HAP-1 (cell line): ENCODE results near the gene EYS.
A peak's percentile ranks its signal among the peaks of the same experiment; 100 is the strongest.

Experiments
- DNase-seq, 2 experiments: peaks; one replicate each; pipeline ENCODE4 v3.0.0-alpha.2; 2016 to 2020; ENCODE audit warnings: low spot score in 2 of 2
- H3K27me3 ChIP-seq: fragments of 250-450 bp; sonication (Bioruptor Pico); 2 replicates; pipeline ENCODE4 v1.5.1; 2020; ENCODE audit warnings: low read depth, mild to moderate bottlenecking, moderate library complexity
- H3K36me3 ChIP-seq: fragments of 250-450 bp; sonication (Bioruptor Pico); replicated peaks from 2 replicates; pipeline ENCODE4 v1.5.1; 2020; ENCODE audit warnings: mild to moderate bottlenecking
- H3K4me1 ChIP-seq: fragments of 250-450 bp; sonication (Bioruptor Pico); 2 replicates; pipeline ENCODE4 v1.5.1; 2020; ENCODE audit warnings: mild to moderate bottlenecking
- H3K4me3 ChIP-seq: fragments of 250-450 bp; sonication (Bioruptor Pico); 2 replicates; pipeline ENCODE4 v1.5.1; 2020; ENCODE audit warnings: mild to moderate bottlenecking, moderate library complexity
- H3K9me3 ChIP-seq: fragments of 250-450 bp; sonication (Bioruptor Pico); 2 replicates; pipeline ENCODE4 v1.5.1; 2020; ENCODE audit warnings: mild to moderate bottlenecking, moderate library complexity
- in situ Hi-C: fragments of 300-500 bp; cut with MboI; formaldehyde crosslinking; loops from 3 replicates; pipeline ENCODE4 v1.14.3; 2020; ENCODE audit warnings: low sequenced_read_pairs, inconsistent platforms, mixed read lengths

The EYS gene

DNA sequence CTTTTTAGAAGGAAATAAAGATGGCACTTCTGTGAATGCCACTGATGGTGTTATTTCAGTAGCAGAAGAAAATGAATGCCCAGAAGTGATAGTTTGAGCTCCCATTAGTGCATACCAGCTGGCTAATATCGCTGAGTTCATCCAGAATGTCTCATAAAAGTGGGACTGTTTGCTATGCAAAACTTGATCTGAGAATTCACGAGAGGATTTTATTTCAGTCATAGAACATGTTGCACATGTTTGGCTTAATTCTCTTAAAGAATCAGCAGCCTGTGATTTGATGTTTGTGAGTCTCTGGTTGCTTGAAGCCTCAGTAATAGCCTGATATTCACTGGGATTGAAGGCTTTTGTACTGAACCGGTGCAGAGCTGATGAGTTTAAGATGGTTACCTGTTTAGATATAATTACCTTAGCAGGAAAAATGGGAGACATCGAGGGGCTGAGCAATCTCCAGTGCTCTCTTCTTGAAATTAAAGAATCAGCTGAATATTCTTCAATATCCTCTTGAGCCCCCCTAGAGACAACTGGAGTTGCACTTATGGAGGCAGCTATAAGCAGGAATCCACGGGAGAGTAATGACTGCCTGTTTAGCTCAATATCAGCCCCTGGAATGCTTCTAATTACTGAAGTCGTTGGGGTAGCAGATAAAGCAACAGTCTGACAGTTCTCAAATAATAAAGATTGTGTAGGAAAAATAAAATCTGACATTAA lies 1115.9 kb downstream of the EYS start:
- in situ Hi-C loops = no loop called here

DNA sequence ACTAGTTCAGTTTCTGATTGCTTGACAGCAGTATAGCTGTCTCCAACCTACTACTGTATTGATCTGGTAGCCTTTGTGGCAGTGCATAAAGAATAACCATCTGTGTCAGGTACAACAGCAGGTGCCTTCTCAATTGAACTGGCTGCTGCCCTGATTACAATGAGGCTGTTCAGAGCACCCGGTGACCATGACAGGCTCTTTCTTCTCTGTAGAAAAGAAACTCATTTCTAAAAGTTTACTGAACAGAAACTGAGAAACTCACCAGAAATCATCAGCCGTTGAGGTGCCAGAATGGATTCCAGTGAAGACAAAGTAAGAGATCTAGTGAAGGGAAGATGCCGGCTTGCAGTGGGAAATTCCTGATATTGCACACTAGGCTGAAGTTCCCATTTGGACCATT lies 1117.1 kb downstream of the EYS start:
- no peak overlapping the region for H3K4me3 ChIP-seq
- in situ Hi-C loops = no loop called here
- H3K27me3 ChIP-seq = no peaks in the 10 kb centered on the region; the same call in 1 of the 2 replicates
- no peaks in the 10 kb centered on the region for H3K9me3 ChIP-seq
- DNase-seq = no peak
- H3K36me3 ChIP-seq = no peaks in the 10 kb centered on the region
- H3K4me1 ChIP-seq = no peaks in the 10 kb centered on the region

More for the DNA sequence above, 1115.9 kb downstream of the EYS start:
- DNase-seq = no peak
- H3K4me3 ChIP-seq = no peak overlapping the region
- no peaks in the 10 kb centered on the region; the same call in 1 of the 2 replicates for H3K27me3 ChIP-seq
- H3K36me3 ChIP-seq = no peaks in the 10 kb centered on the region
- H3K4me1 ChIP-seq = no peaks in the 10 kb centered on the region
- H3K9me3 ChIP-seq = no peaks in the 10 kb centered on the region

DNA sequence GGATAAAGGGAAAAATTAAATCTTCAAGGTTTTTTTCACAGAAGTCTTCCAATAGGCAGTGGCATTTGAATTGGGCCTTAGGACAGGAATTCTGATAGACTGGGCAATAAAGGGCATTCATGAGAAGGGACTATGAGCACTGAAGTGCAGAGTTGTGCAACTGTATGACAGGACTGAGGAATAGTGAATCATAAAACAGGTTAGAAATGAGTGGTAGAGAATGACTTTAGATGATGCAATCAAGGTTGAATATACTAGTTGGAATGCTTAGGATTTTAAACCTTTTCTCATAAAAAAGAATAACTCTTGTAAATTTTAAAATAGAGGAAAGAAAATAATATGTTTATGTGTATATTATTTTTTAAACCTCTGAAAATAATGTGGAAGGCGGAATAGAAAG lies 1126.7 kb downstream of the EYS start:
- H3K9me3 ChIP-seq = no peaks in the 10 kb centered on the region
- in situ Hi-C loops = no loop called here
- no peak overlapping the region for H3K4me3 ChIP-seq
- no peaks in the 10 kb centered on the region for H3K27me3 ChIP-seq
- no peaks in the 10 kb centered on the region for H3K4me1 ChIP-seq
- DNase-seq = no peak
- no peaks in the 10 kb centered on the region for H3K36me3 ChIP-seq

GRCh38 chr6:64553249-64553786 lies 1153.7 kb downstream of the EYS start:
- H3K4me1 ChIP-seq = no peaks in the 10 kb centered on the region
- H3K9me3 ChIP-seq = no peaks in the 10 kb centered on the region
- DNase-seq = no peak
- no peak overlapping the region for H3K4me3 ChIP-seq
- H3K36me3 ChIP-seq = no peaks in the 10 kb centered on the region
- in situ Hi-C loops = no loop called here
- no peaks in the 10 kb centered on the region; the same call in 1 of the 2 replicates for H3K27me3 ChIP-seq

- no peak for DNase-seq
- Histone ChIP-seq H3K4me1 (no peaks in the 10 kb centered on the region), H3K36me3 (no peaks in the 10 kb centered on the region), H3K9me3 (no peaks in the 10 kb centered on the region), H3K4me3 (no peak overlapping the region), H3K27me3 (no peaks in the 10 kb centered on the region)
- in situ Hi-C loops = no loop called here
Observed at GRCh38 chr6:64547594-64548268, 1159.3 kb downstream of the EYS start.

DNA sequence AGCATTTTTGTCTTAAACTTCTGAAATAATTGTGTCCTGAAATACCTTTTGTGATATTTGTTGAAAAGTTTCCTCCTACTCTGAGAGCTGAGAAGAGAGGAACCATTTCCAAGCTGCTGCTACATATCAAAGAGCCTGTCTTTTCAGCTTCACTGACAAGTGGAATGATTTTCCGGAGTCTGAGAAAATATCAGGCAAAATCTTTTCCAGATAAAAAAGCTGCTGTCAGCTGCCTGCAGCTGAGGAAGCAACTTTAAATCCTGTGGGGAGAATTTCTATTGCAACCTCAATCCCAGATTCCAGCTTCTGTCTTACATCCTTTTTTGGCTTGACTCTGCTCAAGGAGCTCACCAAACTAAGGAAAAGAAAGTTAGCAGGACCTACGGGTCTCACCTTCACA lies 1167.1 kb downstream of the EYS start:
- no peak for DNase-seq
- Histone ChIP-seq H3K9me3 (no peaks in the 10 kb centered on the region), H3K4me3 (no peak overlapping the region), H3K4me1 (no peaks in the 10 kb centered on the region; the same call in 1 of the 2 replicates), H3K36me3 (no peaks in the 10 kb centered on the region), H3K27me3 (no peaks in the 10 kb centered on the region)
- in situ Hi-C loops = no loop called here

DNA sequence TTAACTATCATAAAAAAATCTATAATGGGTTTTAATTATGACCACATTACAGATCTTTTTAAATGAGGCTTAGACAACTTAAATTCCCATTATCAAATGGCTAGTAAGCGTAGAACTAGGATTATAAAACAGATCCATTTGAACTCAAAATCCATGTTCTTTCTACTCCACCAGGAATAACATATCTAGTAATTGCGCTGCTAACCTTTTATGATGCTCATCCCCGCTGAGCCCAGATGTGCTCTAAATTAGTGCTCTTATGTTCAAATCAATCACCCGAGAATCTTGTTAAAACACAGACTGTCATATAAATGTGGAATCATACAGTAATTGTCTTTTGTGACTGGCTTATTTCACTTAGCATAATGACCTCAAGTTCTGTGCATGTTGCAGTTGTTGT lies 1168.3 kb downstream of the EYS start:
- H3K4me1 ChIP-seq = no peaks in the 10 kb centered on the region; the same call in 1 of the 2 replicates
- no peaks in the 10 kb centered on the region for H3K36me3 ChIP-seq
- in situ Hi-C loops = no loop called here
- H3K27me3 ChIP-seq = no peaks in the 10 kb centered on the region
- no peak overlapping the region for H3K4me3 ChIP-seq
- DNase-seq = no peak
- H3K9me3 ChIP-seq = no peaks in the 10 kb centered on the region

DNA sequence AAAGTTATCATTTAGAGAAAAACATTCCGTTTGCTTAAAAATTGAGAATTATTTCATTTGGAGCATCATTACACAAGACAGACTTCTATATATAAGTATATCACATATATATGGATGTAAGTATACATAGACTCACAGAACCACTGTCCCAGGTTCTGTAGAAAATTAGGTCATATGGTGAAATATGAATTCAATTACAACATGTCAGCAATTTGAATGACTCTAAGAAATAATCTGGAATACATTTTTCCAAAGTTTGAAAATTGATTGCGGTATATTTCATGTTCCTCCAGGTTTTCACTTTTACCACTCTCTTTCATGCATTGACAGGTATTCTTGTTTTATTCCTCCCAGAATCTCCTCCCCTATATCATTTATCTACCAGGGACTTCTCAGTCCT lies 1179.1 kb downstream of the EYS start:
- no peak for DNase-seq
- Histone ChIP-seq H3K4me3 (no peak overlapping the region), H3K27me3 (no peaks in the 10 kb centered on the region), H3K4me1 (no peaks in the 10 kb centered on the region), H3K9me3 (no peaks in the 10 kb centered on the region), H3K36me3 (no peaks in the 10 kb centered on the region)
- in situ Hi-C loops = no loop called here

GRCh38 chr6:64522859-64523258 lies 1184.2 kb downstream of the EYS start:
- peak in 1 of 2 experiments; percentile 21 for DNase-seq
- no peaks in the 10 kb centered on the region for H3K27me3 ChIP-seq
- H3K4me3 ChIP-seq = no peak overlapping the region
- no peaks in the 10 kb centered on the region for H3K4me1 ChIP-seq
- in situ Hi-C loops = no loop called here
- no peaks in the 10 kb centered on the region for H3K36me3 ChIP-seq
- no peaks in the 10 kb centered on the region for H3K9me3 ChIP-seq

GRCh38 chr6:64520050-64520449 lies 1187.0 kb downstream of the EYS start:
- DNase-seq = no peak
- H3K36me3 ChIP-seq = no peaks in the 10 kb centered on the region
- in situ Hi-C loops = no loop called here

GRCh38 chr6:64516393-64516792 lies 1190.6 kb downstream of the EYS start:
- no peak overlapping the region for H3K4me3 ChIP-seq
- no peak for DNase-seq
- H3K27me3 ChIP-seq = no peaks in the 10 kb centered on the region
- no peaks in the 10 kb centered on the region for H3K4me1 ChIP-seq
- in situ Hi-C loops = no loop called here
- no peaks in the 10 kb centered on the region for H3K36me3 ChIP-seq
- no peaks in the 10 kb centered on the region for H3K9me3 ChIP-seq

More at GRCh38 chr6:64520050-64520449, 1187.0 kb downstream of the EYS start:
- Histone ChIP-seq H3K4me3 (no peak overlapping the region), H3K4me1 (no peaks in the 10 kb centered on the region), H3K27me3 (no peaks in the 10 kb centered on the region), H3K9me3 (no peaks in the 10 kb centered on the region)

DNA sequence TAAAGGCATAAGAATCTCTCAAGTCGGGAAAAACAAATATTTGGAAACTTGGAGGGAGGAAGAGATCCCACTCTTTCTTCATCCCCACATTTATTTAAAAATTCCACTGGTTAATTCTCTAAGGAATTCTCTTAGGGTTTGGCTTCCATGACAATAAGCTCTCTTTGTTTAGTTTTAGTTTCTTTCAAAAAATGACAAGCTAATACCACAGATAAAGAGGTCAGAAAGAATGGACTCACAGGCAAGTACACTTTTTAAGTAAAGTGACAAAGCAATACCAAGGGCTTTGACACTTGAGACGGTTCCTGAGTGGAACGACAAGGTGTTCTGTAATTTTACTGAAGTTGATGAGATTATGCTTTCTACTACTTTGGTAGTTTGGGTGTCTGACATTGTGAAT lies 1199.4 kb downstream of the EYS start:
- H3K9me3 ChIP-seq = no peaks in the 10 kb centered on the region
- H3K4me3 ChIP-seq = no peak overlapping the region
- no peaks in the 10 kb centered on the region for H3K27me3 ChIP-seq
- in situ Hi-C loops = no loop called here
- H3K36me3 ChIP-seq = no peaks in the 10 kb centered on the region
- peak; percentile 48 to 97 for DNase-seq
- H3K4me1 ChIP-seq = peaks cover 28% of the 10 kb centered on the region

- DNase-seq = peak; percentile 42 to 84
- in situ Hi-C loops = no loop called here
- Histone ChIP-seq H3K4me3 (no peak overlapping the region), H3K9me3 (no peaks in the 10 kb centered on the region), H3K4me1 (peaks cover 33% of the 10 kb centered on the region), H3K36me3 (no peaks in the 10 kb centered on the region), H3K27me3 (no peaks in the 10 kb centered on the region)
Observed at GRCh38 chr6:64505312-64505711, 1201.7 kb downstream of the EYS start.

DNA sequence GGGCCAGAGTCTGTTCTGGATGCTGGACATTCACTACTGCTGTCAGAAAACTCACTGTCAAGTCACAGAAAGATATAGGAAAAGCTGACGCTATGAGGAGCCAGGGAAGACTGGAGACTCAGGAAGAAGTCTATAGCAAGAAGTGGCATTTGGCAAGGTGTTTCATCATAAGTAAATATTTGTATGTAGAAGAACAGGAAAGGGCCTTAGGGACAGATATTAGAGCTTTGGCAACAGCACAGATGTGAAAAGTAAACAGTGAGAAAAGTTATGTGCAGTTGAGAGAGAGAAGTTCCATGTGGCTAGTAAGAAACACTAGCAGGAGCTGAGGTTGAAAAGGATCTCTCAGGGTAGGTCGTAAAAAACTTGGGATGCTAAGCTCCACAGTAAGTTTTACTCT lies 1202.5 kb downstream of the EYS start:
- H3K9me3 ChIP-seq = no peaks in the 10 kb centered on the region
- no peaks in the 10 kb centered on the region for H3K27me3 ChIP-seq
- H3K4me3 ChIP-seq = no peak overlapping the region
- peaks cover 32% of the 10 kb centered on the region for H3K4me1 ChIP-seq
- in situ Hi-C loops = no loop called here
- no peaks in the 10 kb centered on the region for H3K36me3 ChIP-seq
- DNase-seq = no peak
